ENCODE measurements around the gene PPARG.
"Not testable (repeated sequence)": the region's sequence is repeated elsewhere in the genome, so short reads cannot be mapped to it uniquely, and the experiment has no call there.

PPARG gene

GRCh38 chr3:12454076-12454815, 165.4 kb downstream of the PPARG start:
- H3K9me3 ChIP-seq (ENCODE audit: severe bottlenecking): no peaks in the 10 kb centered on the region
- no peak for TF ChIP-seq CTCF (IDR thresholded peaks at IDR 0.05; ENCODE audit: low read depth, low read length)
- no peaks in the 10 kb centered on the region for H3K36me3 ChIP-seq
- peak; percentile 28 for DNase-seq
- no peak overlapping the region for H3K4me3 ChIP-seq (ENCODE audit: low read depth, low read length)
- H3K27ac ChIP-seq: no peak overlapping the region
- H3K27me3 ChIP-seq (ENCODE audit: insufficient read depth, low read depth, severe bottlenecking): no peaks in the 10 kb centered on the region

- H3K27ac ChIP-seq: no peak overlapping the region
- DNase-seq: no peak
- H3K27me3 ChIP-seq (ENCODE audit: insufficient read depth, low read depth, severe bottlenecking): no peaks in the 10 kb centered on the region
- no peak overlapping the region for H3K4me3 ChIP-seq (ENCODE audit: low read depth, low read length)
- H3K9me3 ChIP-seq (ENCODE audit: severe bottlenecking): no peaks in the 10 kb centered on the region
- no peak for TF ChIP-seq CTCF (IDR thresholded peaks at IDR 0.05; ENCODE audit: low read depth, low read length)
- H3K36me3 ChIP-seq: no peaks in the 10 kb centered on the region
These were observed 165.9 kb downstream of the PPARG start for GRCh38 chr3:12454816-12455121.

- Histone ChIP-seq H3K27ac (no peak overlapping the region), H3K4me3 (ENCODE audit: low read depth, low read length) (no peak overlapping the region), H3K27me3 (ENCODE audit: insufficient read depth, low read depth, severe bottlenecking) (no peaks in the 10 kb centered on the region), H3K9me3 (ENCODE audit: severe bottlenecking) (no peaks in the 10 kb centered on the region), H3K36me3 (no peaks in the 10 kb centered on the region)
- DNase-seq: no peak
- TF ChIP-seq CTCF (IDR thresholded peaks at IDR 0.05; ENCODE audit: low read depth, low read length): no peak
These were observed 166.9 kb downstream of the PPARG start for GRCh38 chr3:12455740-12456139.

- no peak for TF ChIP-seq CTCF (IDR thresholded peaks at IDR 0.05; ENCODE audit: low read depth, low read length)
- no peak for DNase-seq
- Histone ChIP-seq H3K4me3 (ENCODE audit: low read depth, low read length) (no peak overlapping the region), H3K27me3 (ENCODE audit: insufficient read depth, low read depth, severe bottlenecking) (no peaks in the 10 kb centered on the region), H3K36me3 (no peaks in the 10 kb centered on the region), H3K27ac (no peak overlapping the region), H3K9me3 (ENCODE audit: severe bottlenecking) (no peaks in the 10 kb centered on the region)
These were observed 167.6 kb downstream of the PPARG start for GRCh38 chr3:12456441-12456840.

- H3K36me3 ChIP-seq; H3K9me3 ChIP-seq (ENCODE audit: severe bottlenecking); H3K27me3 ChIP-seq (ENCODE audit: insufficient read depth, low read depth, severe bottlenecking); DNase-seq; H3K4me3 ChIP-seq (ENCODE audit: low read depth, low read length); H3K27ac ChIP-seq: not testable (repeated sequence)
These were observed 168.5 kb downstream of the PPARG start for GRCh38 chr3:12457380-12457779.

- no peak for DNase-seq
- no peak for TF ChIP-seq CTCF (IDR thresholded peaks at IDR 0.05; ENCODE audit: low read depth, low read length)
- H3K27ac ChIP-seq: no peak overlapping the region
- no peaks in the 10 kb centered on the region for H3K27me3 ChIP-seq (ENCODE audit: insufficient read depth, low read depth, severe bottlenecking)
- H3K4me3 ChIP-seq (ENCODE audit: low read depth, low read length): no peak overlapping the region
- H3K36me3 ChIP-seq: no peaks in the 10 kb centered on the region
- H3K9me3 ChIP-seq (ENCODE audit: severe bottlenecking): no peaks in the 10 kb centered on the region
These were observed 170.0 kb downstream of the PPARG start for GRCh38 chr3:12458901-12459300.

All from WERI-Rb-1 (cell line).